GM12874 (cell line): ENCODE measurements around the gene ARF5.

ENCODE experiments used
- TF ChIP-seq, protein P1 (sequence below): IDR thresholded peaks from 2 replicates; pipeline ENCODE4 v1.5.1; 2011; ENCODE audit warnings: low read depth, mild to moderate bottlenecking, control low read depth, low read length, moderate library complexity; ENCODE audit not compliant: insufficient read depth

The ARF5 gene

DNA sequence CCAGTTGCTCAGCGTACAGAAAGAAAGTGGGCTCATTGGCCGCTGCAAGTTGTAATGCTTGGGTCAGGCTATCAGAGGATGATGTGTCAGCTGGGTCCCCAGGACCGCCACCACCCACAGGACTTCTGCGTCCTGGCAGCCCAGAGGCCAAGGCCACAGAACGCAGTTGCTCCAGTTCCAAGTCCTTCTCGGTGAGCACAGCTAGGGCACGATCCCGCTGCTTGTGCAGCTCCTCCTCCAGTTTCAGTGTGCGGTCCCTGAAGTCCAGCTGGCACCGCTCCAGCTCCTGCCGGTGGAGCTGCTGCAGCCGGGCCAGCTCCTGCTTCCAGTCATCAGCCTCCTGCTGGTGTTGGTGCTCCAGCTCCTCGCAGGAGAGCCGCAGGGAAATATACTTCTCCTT, 5.8 kb upstream of the ARF5 start:
- TF ChIP-seq, protein P1, sequence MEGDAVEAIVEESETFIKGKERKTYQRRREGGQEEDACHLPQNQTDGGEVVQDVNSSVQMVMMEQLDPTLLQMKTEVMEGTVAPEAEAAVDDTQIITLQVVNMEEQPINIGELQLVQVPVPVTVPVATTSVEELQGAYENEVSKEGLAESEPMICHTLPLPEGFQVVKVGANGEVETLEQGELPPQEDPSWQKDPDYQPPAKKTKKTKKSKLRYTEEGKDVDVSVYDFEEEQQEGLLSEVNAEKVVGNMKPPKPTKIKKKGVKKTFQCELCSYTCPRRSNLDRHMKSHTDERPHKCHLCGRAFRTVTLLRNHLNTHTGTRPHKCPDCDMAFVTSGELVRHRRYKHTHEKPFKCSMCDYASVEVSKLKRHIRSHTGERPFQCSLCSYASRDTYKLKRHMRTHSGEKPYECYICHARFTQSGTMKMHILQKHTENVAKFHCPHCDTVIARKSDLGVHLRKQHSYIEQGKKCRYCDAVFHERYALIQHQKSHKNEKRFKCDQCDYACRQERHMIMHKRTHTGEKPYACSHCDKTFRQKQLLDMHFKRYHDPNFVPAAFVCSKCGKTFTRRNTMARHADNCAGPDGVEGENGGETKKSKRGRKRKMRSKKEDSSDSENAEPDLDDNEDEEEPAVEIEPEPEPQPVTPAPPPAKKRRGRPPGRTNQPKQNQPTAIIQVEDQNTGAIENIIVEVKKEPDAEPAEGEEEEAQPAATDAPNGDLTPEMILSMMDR = no peak

DNA sequence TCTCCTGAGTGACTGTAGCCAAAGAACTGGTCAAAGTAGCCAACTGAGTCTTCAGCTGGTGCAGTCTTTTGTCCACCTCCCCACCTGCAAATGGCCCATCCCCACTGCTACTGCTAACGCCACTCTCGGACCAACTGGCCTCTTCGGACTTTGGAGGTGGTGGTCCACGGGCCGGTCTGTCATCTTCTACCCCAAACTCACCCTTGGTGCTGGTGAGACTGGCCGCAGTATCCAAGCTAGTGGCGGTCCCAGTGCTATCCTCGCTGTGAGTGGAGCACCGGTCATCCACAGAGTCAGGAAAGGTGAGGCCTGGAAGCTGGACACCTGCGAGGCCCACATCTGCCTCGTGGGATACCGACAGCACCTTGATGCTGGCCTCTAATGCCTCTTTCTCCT, 3.6 kb upstream of the ARF5 start:
- TF ChIP-seq, protein P1 = no peak

DNA sequence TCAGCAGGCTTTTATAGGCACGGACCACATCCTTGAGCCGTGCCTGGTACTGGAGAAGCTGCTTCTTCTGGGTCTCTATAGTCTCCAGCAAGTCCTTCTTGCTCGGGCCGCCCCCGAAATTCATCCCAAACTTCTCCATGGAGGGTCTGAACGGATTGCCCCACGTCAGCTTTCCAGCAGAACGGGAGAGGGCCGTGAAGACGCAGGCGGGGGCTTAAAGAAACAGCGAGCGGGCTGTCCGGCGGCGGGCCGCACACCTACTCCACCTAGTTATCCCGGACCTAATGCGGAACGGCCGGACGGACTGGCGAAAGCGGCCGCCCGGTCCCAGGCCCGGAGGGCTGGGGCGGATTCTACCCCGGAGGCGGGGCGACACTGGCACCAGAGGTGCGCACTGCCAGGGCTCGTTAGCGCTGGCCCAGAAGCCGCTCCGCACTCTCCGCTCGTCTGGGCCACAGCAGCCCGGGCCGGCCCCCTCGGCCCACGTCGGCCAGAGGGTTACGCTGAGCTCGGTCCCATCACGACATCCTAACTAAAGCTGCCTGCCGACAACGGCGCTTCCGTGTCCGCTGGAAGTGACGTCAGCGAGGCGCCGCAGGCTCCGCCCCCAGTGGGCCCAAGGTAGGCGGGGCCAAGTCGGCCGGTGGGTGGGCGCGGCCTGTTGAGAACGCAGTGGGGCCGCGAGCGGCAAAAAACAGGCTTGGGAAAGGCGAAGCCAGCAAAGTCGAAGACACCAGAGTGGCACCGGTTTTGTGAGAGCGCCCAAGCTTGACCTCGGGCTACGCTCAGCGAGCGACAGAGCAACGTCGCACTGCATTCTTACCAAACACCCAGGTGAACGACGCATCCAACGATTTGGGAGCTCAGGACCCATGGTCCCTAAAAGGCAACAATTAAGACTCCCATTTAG, 2.9 kb upstream of the ARF5 start, which contains the start of gene GCC1:
TSS of gene GCC1 (minus strand) at position 553 of the 910 bp plus-strand sequence. CDS start at position 139, 414 bp downstream.
- TF ChIP-seq, protein P1 = no peak

DNA sequence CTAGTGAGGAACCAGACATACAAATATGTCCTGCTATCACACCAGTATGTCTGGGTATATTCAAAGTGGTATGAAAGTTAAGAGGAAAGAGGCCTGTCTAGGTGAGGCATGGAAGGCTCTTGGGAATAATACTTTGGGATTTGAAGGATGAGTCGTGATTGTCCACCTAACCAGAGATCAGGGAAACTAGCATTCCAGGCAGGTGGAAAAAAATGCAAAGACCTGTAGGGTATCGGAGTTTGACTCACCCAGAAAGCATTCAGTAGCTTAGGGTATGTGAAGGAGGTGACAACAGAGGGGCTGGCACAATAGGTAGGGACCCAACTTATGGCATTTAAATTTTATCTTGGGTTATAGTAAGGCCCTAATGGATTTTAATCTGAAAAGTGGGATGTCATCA, 1.9 kb upstream of the ARF5 start:
- TF ChIP-seq, protein P1 = no peak

DNA sequence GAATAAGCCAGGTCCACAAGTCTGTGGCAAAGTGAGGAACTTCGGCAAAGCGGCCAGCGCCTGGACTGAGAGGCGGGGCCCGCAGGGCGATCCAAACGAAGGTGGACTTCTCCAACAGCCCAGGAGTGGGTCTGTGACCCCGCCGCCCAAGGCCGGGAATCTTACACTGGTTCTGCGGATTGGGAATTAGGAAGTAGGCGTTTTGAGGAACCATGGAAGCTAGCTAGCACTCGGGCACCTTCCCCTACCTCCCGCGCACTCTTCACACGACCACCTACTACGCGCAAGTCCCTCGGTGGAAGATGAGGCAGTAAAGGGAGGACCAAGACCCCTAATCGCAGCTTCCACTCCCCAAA, 570 bp upstream of the ARF5 start:
- TF ChIP-seq, protein P1 = no peak

DNA sequence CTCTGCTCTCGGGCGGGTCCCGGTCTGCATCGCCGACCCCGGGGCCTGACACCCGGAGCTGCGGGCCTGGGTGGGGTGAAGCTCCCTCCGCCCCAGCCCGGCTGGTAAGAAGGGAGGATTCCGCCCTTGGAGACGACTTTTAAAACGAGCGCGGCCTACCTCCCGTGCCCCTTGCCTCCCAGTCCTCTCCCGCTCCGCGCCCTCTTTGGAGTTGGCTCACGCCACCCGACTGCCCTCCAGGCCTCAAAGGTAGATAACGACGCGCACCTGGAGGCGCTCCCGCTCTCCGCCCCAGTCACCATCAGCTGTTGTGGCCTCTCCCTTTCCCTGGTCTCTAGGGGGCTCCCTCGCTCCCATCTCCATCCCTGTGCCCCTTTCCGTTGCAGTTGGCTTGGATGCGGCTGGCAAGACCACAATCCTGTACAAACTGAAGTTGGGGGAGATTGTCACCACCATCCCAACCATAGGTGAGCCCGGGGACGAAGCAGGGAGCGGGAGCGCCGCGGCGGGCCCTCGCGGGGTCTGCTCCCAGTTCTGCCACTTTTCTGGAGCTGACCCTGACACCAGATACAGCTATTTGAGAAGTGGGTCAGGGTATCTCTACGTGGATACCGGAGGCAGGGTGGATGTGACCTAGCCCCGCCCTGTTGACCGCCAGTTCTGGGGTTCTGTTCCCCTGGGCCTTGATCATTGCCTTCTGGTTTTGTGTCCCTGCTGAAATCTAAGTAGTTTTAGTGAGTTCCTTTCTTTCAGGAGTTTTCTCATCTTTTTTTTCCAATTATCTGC, 679 bp downstream of the ARF5 start:
- TF ChIP-seq, protein P1 = peak; percentile 33; the same call in 1 of the 2 replicates

DNA sequence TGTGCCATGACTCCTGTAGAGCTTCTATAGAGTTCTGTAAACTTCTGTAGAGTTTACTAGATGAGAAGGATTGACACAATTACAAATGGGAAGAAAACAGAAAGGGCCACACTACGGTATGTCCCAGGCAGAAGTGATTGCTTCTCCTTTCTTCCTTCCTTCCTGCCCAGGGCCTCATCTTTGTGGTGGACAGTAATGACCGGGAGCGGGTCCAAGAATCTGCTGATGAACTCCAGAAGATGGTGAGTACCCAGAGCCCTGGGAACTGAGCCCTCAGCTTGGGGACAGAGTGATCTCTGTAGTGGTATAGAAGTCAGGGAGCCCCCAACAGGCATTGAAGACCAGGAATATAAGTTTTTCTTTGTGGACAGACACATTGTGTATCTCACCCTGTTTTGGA, 1.7 kb downstream of the ARF5 start:
- TF ChIP-seq, protein P1 = no peak
